ENCODE results near the gene KRTAP4-16.
"Not testable (repeated sequence)": the region's sequence is repeated elsewhere in the genome, so short reads cannot be mapped to it uniquely, and the experiment has no call there.

The KRTAP4-16 gene

GRCh38 chr17:41071606-41072360 is 30.2 kb downstream of the KRTAP4-16 start:
- no peak overlapping the region for H3K4me3 ChIP-seq (ENCODE audit: low read depth, low read length)
- TF ChIP-seq, protein P1, sequence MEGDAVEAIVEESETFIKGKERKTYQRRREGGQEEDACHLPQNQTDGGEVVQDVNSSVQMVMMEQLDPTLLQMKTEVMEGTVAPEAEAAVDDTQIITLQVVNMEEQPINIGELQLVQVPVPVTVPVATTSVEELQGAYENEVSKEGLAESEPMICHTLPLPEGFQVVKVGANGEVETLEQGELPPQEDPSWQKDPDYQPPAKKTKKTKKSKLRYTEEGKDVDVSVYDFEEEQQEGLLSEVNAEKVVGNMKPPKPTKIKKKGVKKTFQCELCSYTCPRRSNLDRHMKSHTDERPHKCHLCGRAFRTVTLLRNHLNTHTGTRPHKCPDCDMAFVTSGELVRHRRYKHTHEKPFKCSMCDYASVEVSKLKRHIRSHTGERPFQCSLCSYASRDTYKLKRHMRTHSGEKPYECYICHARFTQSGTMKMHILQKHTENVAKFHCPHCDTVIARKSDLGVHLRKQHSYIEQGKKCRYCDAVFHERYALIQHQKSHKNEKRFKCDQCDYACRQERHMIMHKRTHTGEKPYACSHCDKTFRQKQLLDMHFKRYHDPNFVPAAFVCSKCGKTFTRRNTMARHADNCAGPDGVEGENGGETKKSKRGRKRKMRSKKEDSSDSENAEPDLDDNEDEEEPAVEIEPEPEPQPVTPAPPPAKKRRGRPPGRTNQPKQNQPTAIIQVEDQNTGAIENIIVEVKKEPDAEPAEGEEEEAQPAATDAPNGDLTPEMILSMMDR (IDR thresholded peaks at IDR 0.05; ENCODE audit: borderline replicate concordance, insufficient read depth, low read depth, low read length), result no peak

DNA sequence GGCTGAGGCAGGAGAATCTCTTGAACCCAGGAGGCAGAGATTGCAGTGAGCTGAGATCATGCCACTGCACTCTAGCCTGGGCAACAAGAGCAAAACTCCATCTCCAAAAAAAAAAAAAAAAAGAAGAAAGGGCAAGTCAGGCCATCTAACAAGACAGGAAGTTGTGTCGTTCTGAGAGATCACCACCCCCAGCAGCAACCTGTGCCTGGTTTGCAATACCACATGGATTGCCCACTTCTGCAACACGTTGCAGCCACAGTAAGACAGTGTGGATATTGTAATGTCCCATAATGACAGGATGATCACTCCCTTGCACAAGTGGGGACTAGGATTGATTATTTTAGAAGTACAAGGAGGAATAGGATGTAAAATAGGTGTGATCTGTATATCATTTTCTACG is 33.0 kb downstream of the KRTAP4-16 start:
- TF ChIP-seq, protein P1 (IDR thresholded peaks at IDR 0.05; ENCODE audit: borderline replicate concordance, insufficient read depth, low read depth, low read length), result no peak
- no peak overlapping the region for H3K4me3 ChIP-seq (ENCODE audit: low read depth, low read length)

GRCh38 chr17:41067281-41067680 is 34.7 kb downstream of the KRTAP4-16 start:
- H3K4me3 ChIP-seq (ENCODE audit: low read depth, low read length), result no peak overlapping the region
- TF ChIP-seq, protein P1 (IDR thresholded peaks at IDR 0.05; ENCODE audit: borderline replicate concordance, insufficient read depth, low read depth, low read length), result no peak

GRCh38 chr17:41065829-41066624 is 36.0 kb downstream of the KRTAP4-16 start, which contains the start of gene KRTAP2-4:
Gene KRTAP2-4, minus strand, starts transcription at chr17:41065879. Its CDS starts 34 bp downstream, at chr17:41065845.
- TF ChIP-seq, protein P1 (IDR thresholded peaks at IDR 0.05; ENCODE audit: borderline replicate concordance, insufficient read depth, low read depth, low read length), result no peak
- H3K4me3 ChIP-seq (ENCODE audit: low read depth, low read length), result no peak within 1 kb of the TSS

DNA sequence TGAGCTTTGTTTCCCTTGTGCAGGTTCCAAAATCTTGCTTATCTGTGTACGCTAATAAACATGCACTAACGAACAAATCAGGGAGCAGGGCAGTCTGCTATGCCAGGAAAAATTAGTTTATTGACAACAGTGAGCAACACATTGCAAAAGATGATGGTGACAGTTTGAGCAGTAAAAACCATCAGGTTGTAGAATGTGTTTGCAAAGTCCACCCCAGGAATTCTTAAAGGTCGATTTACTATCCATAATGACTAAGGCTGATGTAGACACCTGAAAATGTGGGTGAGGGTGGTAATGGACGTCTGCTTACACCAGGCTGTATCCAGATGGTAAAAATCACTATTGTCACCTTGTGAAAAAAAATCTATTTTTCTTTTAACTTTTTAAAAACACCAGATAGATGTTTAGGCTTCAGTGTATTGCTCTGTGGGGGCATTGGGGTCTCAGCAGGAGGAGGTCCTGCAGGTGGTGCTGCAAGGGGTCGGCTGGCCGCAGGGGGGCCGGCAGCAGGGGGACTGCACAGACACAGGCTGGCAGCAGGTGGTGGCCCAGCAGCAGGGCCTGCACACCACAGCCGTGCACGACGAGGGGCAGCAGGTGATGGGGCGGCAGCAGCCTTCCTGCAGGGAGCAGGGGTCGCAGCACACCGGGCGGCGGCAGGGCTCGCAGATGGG is 36.9 kb downstream of the KRTAP4-16 start:
- H3K4me3 ChIP-seq (ENCODE audit: low read depth, low read length), result not testable (repeated sequence)

GRCh38 chr17:41064301-41064700 is 37.7 kb downstream of the KRTAP4-16 start:
- TF ChIP-seq, protein P1 (IDR thresholded peaks at IDR 0.05; ENCODE audit: borderline replicate concordance, insufficient read depth, low read depth, low read length), result no peak
- H3K4me3 ChIP-seq (ENCODE audit: low read depth, low read length), result no peak overlapping the region

DNA sequence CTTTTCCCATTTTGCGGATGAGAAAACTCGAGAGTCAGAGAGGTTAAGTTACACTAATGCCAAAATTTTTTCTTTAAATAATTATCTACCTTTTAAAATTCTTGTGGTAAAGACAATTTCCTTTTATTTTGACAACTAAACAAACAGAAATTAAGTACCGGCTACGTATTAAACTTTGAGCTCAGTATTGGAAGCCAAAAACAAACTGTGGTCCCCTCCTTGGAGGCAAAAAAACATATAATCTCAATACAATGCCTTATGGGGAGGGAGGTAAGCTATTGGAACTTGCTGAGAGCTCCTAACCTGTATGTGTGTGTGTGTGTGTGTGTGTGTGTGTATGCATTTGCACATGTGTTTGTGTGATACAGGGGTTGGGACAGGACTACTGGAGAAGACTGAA is 38.6 kb downstream of the KRTAP4-16 start:
- TF ChIP-seq, protein P1 (IDR thresholded peaks at IDR 0.05; ENCODE audit: borderline replicate concordance, insufficient read depth, low read depth, low read length), result no peak
- no peak overlapping the region for H3K4me3 ChIP-seq (ENCODE audit: low read depth, low read length)
